Mesendoderm (in vitro differentiated cells): ENCODE results near the gene CETP.

Experiments
- DNase-seq: peaks from one replicate; pipeline ENCODE4 v3.0.0; 2013
- H2AK5ac ChIP-seq: 2 replicates; pipeline ENCODE4 v1.6.1; 2013; ENCODE audit warnings: low read length, inconsistent platforms
- H2BK120ac ChIP-seq: 2 replicates; pipeline ENCODE4 v1.6.1; 2013; ENCODE audit warnings: low read depth, mild to moderate bottlenecking, low read length, moderate library complexity, mixed read lengths
- H2BK15ac ChIP-seq: replicated peaks from 2 replicates; pipeline ENCODE4 v1.6.1; 2013; ENCODE audit warnings: low read depth, mild to moderate bottlenecking, moderate library complexity
- H2BK5ac ChIP-seq: 2 replicates; pipeline ENCODE4 v1.6.1; 2013; ENCODE audit warnings: low read length, inconsistent platforms
- H3K18ac ChIP-seq: 2 replicates; pipeline ENCODE4 v1.6.1; 2013; ENCODE audit warnings: mild to moderate bottlenecking, low read length, mixed read lengths
- H3K23ac ChIP-seq: one replicate; pipeline ENCODE4 v1.6.1; 2013; ENCODE audit warnings: low read length
- H3K27ac ChIP-seq: 2 replicates; pipeline ENCODE4 v1.5.1; 2013; ENCODE audit warnings: low read depth, mild to moderate bottlenecking, inconsistent platforms, low read length, moderate library complexity
- H3K27me3 ChIP-seq: 2 replicates; pipeline ENCODE4 v1.6.1; 2013; ENCODE audit warnings: low read length, control low read depth, mild to moderate bottlenecking, inconsistent platforms; ENCODE audit not compliant: insufficient read depth, poor library complexity
- H3K36me3 ChIP-seq: 2 replicates; pipeline ENCODE4 v1.6.1; 2013; ENCODE audit warnings: low read length, inconsistent platforms; ENCODE audit not compliant: control insufficient read depth, insufficient read depth
- H3K4ac ChIP-seq: one replicate; pipeline ENCODE4 v1.6.1; 2013; ENCODE audit warnings: low read depth, mild to moderate bottlenecking, low read length, moderate library complexity
- H3K4me1 ChIP-seq: 2 replicates; pipeline ENCODE4 v1.6.1; 2013; ENCODE audit warnings: low read depth, low read length, inconsistent platforms; ENCODE audit not compliant: control insufficient read depth
- H3K4me2 ChIP-seq: 2 replicates; pipeline ENCODE4 v1.6.1; 2013; ENCODE audit warnings: low read length
- H3K4me3 ChIP-seq: 2 replicates; pipeline ENCODE4 v1.5.1; 2013; ENCODE audit warnings: mild to moderate bottlenecking, low read length
- H3K56ac ChIP-seq: one replicate; pipeline ENCODE4 v1.6.1; 2013; ENCODE audit warnings: low read length
- H3K79me1 ChIP-seq: 2 replicates; pipeline ENCODE4 v1.6.1; 2013; ENCODE audit warnings: low read length, inconsistent platforms
- H3K79me2 ChIP-seq: 2 replicates; pipeline ENCODE4 v1.6.1; 2013; ENCODE audit warnings: mild to moderate bottlenecking, low read length; ENCODE audit not compliant: control insufficient read depth, insufficient read depth
- H3K9ac ChIP-seq: 2 replicates; pipeline ENCODE4 v1.6.1; 2013; ENCODE audit warnings: low read length, inconsistent platforms
- H4K5ac ChIP-seq: one replicate; pipeline ENCODE4 v1.6.1; 2013; ENCODE audit warnings: low read length
- H4K8ac ChIP-seq: one replicate; pipeline ENCODE4 v1.6.1; 2013; ENCODE audit warnings: low read depth, mild to moderate bottlenecking, control low read depth, low read length, moderate library complexity
- WGBS: extraction: QIAGEN DNeasy Blood & Tissue Kit; methylation state at CpG from one replicate; pipeline ENCODE4 v1.1.7; 2013; ENCODE audit warnings: low lambda C conversion rate, missing lambda C conversion rate; ENCODE audit not compliant: insufficient coverage; ENCODE audit errors: extremely low coverage; 5-methylcytosine and 5-hydroxymethylcytosine counted together

The CETP gene

DNA sequence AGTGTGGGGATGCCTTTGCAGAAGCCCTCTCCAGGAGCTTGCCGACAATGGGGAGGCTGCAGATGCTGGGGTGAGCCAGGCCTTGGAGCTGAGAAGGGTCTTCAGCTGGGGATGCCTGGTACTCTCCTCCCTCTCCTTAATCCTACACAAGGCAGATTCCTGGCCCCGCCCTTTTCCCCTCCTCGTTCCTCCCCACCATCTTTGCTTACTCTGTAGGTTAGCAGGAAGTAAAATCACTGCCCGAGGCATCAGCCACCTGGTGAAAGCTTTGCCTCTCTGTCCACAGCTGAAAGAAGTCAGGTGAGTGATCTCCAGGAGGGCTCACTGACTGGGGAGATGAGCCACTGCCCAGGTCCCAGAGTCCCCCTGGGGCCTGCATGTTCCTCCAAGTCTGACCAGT lies 66.3 kb downstream of the CETP start:
- Histone ChIP-seq H3K27me3 (no peaks in the 10 kb centered on the region), H2BK120ac (no peak overlapping the region), H2BK5ac (no peak overlapping the region), H3K4me1 (no peaks in the 10 kb centered on the region), H3K79me1 (no peaks in the 10 kb centered on the region), H3K4me3 (no peak overlapping the region), H3K9ac (no peak overlapping the region), H3K23ac (no peak overlapping the region), H3K56ac (no peak overlapping the region), H3K4ac (no peak overlapping the region), H2AK5ac (no peak overlapping the region), H3K18ac (no peak overlapping the region), H4K8ac (no peak overlapping the region), H2BK15ac (no peak overlapping the region), H3K27ac (no peak overlapping the region), H3K79me2 (no peaks in the 10 kb centered on the region), H3K4me2 (no peak overlapping the region), H3K36me3 (no peaks in the 10 kb centered on the region), H4K5ac (no peak overlapping the region)
- peak; percentile 35 for DNase-seq
- no CpG with 5 or more reads among the region's 4 CpGs for WGBS

DNA sequence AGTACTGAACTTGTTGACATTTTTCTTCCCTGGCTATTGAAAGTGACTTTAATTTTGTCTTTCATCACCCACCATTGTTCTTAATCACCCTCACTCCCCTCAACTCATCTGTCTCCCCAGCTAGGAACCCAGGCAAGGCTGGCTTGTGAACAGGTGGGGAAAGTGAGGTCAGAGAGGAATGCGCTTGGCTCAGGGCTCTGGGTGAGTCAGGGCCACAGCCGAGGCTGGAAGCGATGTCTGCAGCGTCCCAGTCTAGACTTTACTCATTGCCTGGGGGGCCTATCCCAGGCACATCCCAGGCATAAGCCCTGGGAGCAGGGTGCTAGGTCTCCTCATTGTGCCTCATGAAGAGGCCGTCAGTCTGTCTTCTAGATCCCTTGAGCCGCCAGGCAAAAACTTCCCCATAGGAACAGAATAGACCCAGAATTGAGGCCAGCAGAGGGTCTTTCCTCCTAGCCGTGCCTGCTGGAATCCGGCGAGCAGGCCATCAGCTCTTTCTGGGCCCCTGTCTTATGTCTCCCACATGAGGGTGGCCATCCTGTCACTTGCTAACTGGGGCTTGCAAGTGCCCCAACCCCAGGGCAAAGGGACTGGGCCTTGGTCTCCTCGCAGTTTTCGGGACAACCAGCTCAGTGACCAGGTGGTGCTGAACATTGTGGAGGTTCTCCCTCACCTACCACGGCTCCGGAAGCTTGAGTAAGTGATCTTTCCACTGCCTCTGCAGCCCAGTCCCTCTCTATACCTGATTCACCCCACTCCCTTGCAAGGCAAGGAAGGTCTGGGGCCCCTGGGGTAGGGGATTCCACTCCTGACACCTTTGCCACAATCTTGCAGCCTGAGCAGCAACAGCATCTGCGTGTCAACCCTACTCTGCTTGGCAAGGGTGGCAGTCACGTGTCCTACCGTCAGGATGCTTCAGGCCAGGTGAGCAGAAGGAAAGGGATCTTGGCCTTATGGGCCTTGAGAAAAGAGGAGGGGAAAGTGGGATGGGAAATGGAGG lies 67.7 kb downstream of the CETP start:
- H2BK5ac ChIP-seq, result no peak overlapping the region
- peak; percentile 22 for DNase-seq
- H3K4me3 ChIP-seq, result no peak overlapping the region
- no peak overlapping the region for H2BK15ac ChIP-seq
- H2AK5ac ChIP-seq, result no peak overlapping the region
- no peak overlapping the region for H3K56ac ChIP-seq
- H3K79me2 ChIP-seq, result no peaks in the 10 kb centered on the region
- no peaks in the 10 kb centered on the region for H3K36me3 ChIP-seq
- no peak overlapping the region for H3K4ac ChIP-seq
- no peak overlapping the region for H3K27ac ChIP-seq
- H3K4me1 ChIP-seq, result no peaks in the 10 kb centered on the region
- no peak overlapping the region for H3K23ac ChIP-seq
- H3K4me2 ChIP-seq, result no peak overlapping the region
- H3K27me3 ChIP-seq, result no peaks in the 10 kb centered on the region
- H4K8ac ChIP-seq, result no peak overlapping the region
- no peak overlapping the region for H4K5ac ChIP-seq
- no peak overlapping the region for H2BK120ac ChIP-seq
- H3K18ac ChIP-seq, result no peak overlapping the region
- no peak overlapping the region for H3K9ac ChIP-seq
- WGBS, result no CpG with 5 or more reads among the region's 16 CpGs
- H3K79me1 ChIP-seq, result no peaks in the 10 kb centered on the region

GRCh38 chr16:57030346-57030902 lies 68.7 kb downstream of the CETP start:
- Histone ChIP-seq H3K36me3 (no peaks in the 10 kb centered on the region), H2AK5ac (no peak overlapping the region), H3K27ac (no peak overlapping the region), H3K4ac (no peak overlapping the region), H3K9ac (no peak overlapping the region), H3K18ac (no peak overlapping the region), H3K79me2 (no peaks in the 10 kb centered on the region), H3K4me3 (no peak overlapping the region), H2BK120ac (no peak overlapping the region), H4K5ac (no peak overlapping the region), H3K56ac (no peak overlapping the region), H2BK5ac (no peak overlapping the region), H3K23ac (no peak overlapping the region), H4K8ac (no peak overlapping the region), H3K4me2 (no peak overlapping the region), H3K79me1 (no peaks in the 10 kb centered on the region), H2BK15ac (no peak overlapping the region), H3K4me1 (no peaks in the 10 kb centered on the region), H3K27me3 (no peaks in the 10 kb centered on the region)
- no CpG with 5 or more reads among the region's 2 CpGs for WGBS
- no peak for DNase-seq

DNA sequence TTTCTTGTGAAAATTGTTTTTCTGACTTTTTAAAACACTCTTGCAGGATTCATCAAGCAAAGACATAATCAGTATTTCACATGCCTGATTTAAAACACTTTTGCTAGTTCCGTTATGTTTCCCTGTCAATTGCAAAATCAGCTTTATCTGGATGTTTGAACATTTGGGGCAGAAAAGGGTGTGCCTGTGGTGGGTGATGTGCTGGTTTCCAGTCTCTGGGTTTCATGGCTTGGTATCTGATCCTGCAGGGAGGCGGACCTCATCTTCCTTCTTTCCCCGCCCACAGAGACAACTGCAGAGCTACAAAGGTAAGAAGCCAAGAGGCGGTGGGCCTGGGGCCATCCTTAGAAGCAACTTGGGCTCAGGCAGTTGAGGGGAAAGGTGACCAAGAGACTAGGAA lies 69.4 kb downstream of the CETP start:
- Histone ChIP-seq H3K27me3 (no peaks in the 10 kb centered on the region), H3K18ac (no peak overlapping the region), H3K56ac (no peak overlapping the region), H3K4me2 (no peak overlapping the region), H3K4me3 (no peak overlapping the region), H2BK15ac (no peak overlapping the region), H3K79me2 (no peaks in the 10 kb centered on the region), H3K9ac (no peak overlapping the region), H3K27ac (no peak overlapping the region), H3K4ac (no peak overlapping the region), H2AK5ac (no peak overlapping the region), H3K79me1 (no peaks in the 10 kb centered on the region), H2BK120ac (no peak overlapping the region), H3K4me1 (no peaks in the 10 kb centered on the region), H4K5ac (no peak overlapping the region), H4K8ac (no peak overlapping the region), H2BK5ac (no peak overlapping the region), H3K36me3 (no peaks in the 10 kb centered on the region), H3K23ac (no peak overlapping the region)
- no peak for DNase-seq
- no CpG with 5 or more reads among the region's 4 CpGs for WGBS

- no peak overlapping the region for H3K27ac ChIP-seq
- H3K56ac ChIP-seq, result no peak overlapping the region
- no peak overlapping the region for H3K23ac ChIP-seq
- H3K79me2 ChIP-seq, result no peaks in the 10 kb centered on the region
- H3K9ac ChIP-seq, result no peak overlapping the region
- H2BK120ac ChIP-seq, result no peak overlapping the region
- H3K79me1 ChIP-seq, result no peaks in the 10 kb centered on the region
- no peak overlapping the region for H2BK15ac ChIP-seq
- DNase-seq, result no peak
- H3K36me3 ChIP-seq, result no peaks in the 10 kb centered on the region
- H3K4me3 ChIP-seq, result no peak overlapping the region
- no peak overlapping the region for H3K4ac ChIP-seq
- no peak overlapping the region for H2BK5ac ChIP-seq
- H4K5ac ChIP-seq, result no peak overlapping the region
- no peak overlapping the region for H3K4me2 ChIP-seq
- no peak overlapping the region for H4K8ac ChIP-seq
- H3K27me3 ChIP-seq, result no peaks in the 10 kb centered on the region
- no peak overlapping the region for H3K18ac ChIP-seq
- H3K4me1 ChIP-seq, result no peaks in the 10 kb centered on the region
- no peak overlapping the region for H2AK5ac ChIP-seq
These were observed 70.6 kb downstream of the CETP start for GRCh38 chr16:57032346-57032745.
